ENCODE data around the gene EP400.

The EP400 gene

GRCh38 chr12:132123970-132124765, 174.4 kb downstream of the EP400 start:
- no peak for TF ChIP-seq MYC (IDR thresholded peaks at IDR 0.05; ENCODE audit: low read depth, low read length)
- TF ChIP-seq, protein P1, sequence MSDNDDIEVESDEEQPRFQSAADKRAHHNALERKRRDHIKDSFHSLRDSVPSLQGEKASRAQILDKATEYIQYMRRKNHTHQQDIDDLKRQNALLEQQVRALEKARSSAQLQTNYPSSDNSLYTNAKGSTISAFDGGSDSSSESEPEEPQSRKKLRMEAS (IDR thresholded peaks at IDR 0.05; ENCODE audit: low read depth, low read length), result no peak
- no peak for TF ChIP-seq POLR2A (IDR thresholded peaks at IDR 0.05; ENCODE audit: extremely low read depth, insufficient read length)
- TF ChIP-seq, protein P2, sequence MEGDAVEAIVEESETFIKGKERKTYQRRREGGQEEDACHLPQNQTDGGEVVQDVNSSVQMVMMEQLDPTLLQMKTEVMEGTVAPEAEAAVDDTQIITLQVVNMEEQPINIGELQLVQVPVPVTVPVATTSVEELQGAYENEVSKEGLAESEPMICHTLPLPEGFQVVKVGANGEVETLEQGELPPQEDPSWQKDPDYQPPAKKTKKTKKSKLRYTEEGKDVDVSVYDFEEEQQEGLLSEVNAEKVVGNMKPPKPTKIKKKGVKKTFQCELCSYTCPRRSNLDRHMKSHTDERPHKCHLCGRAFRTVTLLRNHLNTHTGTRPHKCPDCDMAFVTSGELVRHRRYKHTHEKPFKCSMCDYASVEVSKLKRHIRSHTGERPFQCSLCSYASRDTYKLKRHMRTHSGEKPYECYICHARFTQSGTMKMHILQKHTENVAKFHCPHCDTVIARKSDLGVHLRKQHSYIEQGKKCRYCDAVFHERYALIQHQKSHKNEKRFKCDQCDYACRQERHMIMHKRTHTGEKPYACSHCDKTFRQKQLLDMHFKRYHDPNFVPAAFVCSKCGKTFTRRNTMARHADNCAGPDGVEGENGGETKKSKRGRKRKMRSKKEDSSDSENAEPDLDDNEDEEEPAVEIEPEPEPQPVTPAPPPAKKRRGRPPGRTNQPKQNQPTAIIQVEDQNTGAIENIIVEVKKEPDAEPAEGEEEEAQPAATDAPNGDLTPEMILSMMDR (IDR thresholded peaks at IDR 0.05; ENCODE audit: low read depth, low read length), result no peak
- H3K4me3 ChIP-seq (ENCODE audit: low read depth, low read length), result no peak overlapping the region
- no peak for DNase-seq (ENCODE audit: low read depth)

DNA sequence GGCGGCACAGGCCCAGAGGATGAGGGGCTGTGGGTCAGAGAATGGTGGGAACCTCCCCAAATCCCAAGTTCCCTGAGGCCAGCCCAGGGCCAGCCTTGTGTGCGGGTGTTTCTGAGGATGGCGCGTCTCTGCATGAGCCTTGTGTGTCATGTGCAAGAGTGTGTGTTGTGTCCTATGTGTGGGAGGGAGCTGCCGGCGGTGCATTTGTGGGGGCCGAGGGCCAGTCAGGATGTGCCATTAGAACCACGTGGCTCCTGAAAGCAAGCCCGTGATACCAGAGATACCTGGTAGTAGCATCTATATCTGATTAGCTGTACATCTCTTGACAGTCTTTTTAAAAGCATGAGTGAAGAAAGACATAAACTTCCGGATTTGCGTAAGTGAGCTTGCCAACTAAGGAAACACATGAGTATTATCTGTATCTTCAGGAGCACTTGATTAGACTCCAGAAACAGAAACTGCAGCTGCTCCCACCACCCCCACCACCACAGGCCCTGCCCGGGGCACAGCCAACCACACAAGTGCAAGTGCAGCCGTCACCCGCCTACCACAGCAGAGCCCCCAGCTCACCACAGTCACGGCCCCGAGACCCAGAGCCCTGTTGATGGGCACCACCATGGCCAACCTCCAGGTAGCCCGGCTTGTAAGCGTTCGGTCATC, 175.2 kb downstream of the EP400 start:
- H3K4me3 ChIP-seq (ENCODE audit: low read depth, low read length), result no peak overlapping the region
- no peak for DNase-seq (ENCODE audit: low read depth)
- TF ChIP-seq POLR2A (IDR thresholded peaks at IDR 0.05; ENCODE audit: extremely low read depth, insufficient read length), result no peak
- TF ChIP-seq MYC (IDR thresholded peaks at IDR 0.05; ENCODE audit: low read depth, low read length), result no peak
- TF ChIP-seq, protein P2 (IDR thresholded peaks at IDR 0.05; ENCODE audit: low read depth, low read length), result no peak
- TF ChIP-seq, protein P1 (IDR thresholded peaks at IDR 0.05; ENCODE audit: low read depth, low read length), result no peak

DNA sequence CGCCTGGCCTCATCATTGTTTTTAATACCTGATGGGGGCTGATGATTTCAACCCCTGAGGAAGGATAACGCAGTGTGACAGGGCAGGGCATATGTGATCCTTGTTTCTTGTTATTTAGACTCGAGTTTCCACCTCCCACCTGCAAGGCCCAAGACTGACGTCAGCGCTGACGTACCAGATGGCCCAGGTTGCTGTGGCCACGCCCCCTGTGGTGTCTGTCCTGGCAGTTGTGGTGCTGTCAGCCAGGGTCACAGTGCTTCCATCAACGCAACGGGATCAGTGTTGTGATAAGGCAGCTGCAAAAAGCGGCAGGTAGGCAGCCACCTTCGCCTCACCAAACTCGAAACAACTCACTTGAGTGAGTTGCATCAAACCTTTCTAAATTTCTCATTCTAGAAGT, 176.0 kb downstream of the EP400 start:
- H3K4me3 ChIP-seq (ENCODE audit: low read depth, low read length), result no peak overlapping the region
- no peak for DNase-seq (ENCODE audit: low read depth)
- TF ChIP-seq MYC (IDR thresholded peaks at IDR 0.05; ENCODE audit: low read depth, low read length), result no peak
- TF ChIP-seq, protein P1 (IDR thresholded peaks at IDR 0.05; ENCODE audit: low read depth, low read length), result no peak
- no peak for TF ChIP-seq POLR2A (IDR thresholded peaks at IDR 0.05; ENCODE audit: extremely low read depth, insufficient read length)
- TF ChIP-seq, protein P2 (IDR thresholded peaks at IDR 0.05; ENCODE audit: low read depth, low read length), result no peak

- no peak for DNase-seq (ENCODE audit: low read depth)
- no peak for TF ChIP-seq MYC (IDR thresholded peaks at IDR 0.05; ENCODE audit: low read depth, low read length)
- TF ChIP-seq POLR2A (IDR thresholded peaks at IDR 0.05; ENCODE audit: extremely low read depth, insufficient read length), result no peak
- TF ChIP-seq, protein P1 (IDR thresholded peaks at IDR 0.05; ENCODE audit: low read depth, low read length), result no peak
- TF ChIP-seq, protein P2 (IDR thresholded peaks at IDR 0.05; ENCODE audit: low read depth, low read length), result no peak
- H3K4me3 ChIP-seq (ENCODE audit: low read depth, low read length), result no peak overlapping the region
Observed at GRCh38 chr12:132127041-132127440, 177.3 kb downstream of the EP400 start.

DNA sequence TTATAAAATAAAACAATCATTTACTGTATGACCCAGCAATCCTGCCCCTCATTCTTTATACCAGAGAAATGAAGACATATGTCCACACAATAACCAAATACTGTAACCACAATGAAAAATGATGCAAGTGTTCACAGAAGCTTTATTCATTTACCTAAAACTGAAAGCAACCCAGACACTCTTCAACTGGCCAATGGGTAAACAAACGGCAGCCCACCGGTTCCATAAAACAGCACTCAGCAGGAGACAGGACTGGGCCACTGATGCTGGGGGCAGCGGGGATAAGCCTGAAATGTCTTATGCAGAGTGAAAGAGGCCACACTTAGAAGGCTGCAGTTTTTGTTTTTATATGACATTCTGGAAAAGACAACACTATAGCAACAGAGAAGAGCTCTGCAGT, 179.3 kb downstream of the EP400 start:
- no peak overlapping the region for H3K4me3 ChIP-seq (ENCODE audit: low read depth, low read length)
- no peak for TF ChIP-seq MYC (IDR thresholded peaks at IDR 0.05; ENCODE audit: low read depth, low read length)
- DNase-seq (ENCODE audit: low read depth), result no peak

GRCh38 chr12:132130690-132131089, 180.9 kb downstream of the EP400 start:
- DNase-seq (ENCODE audit: low read depth), result no peak
- TF ChIP-seq MYC (IDR thresholded peaks at IDR 0.05; ENCODE audit: low read depth, low read length), result no peak
- TF ChIP-seq, protein P2 (IDR thresholded peaks at IDR 0.05; ENCODE audit: low read depth, low read length), result no peak
- TF ChIP-seq, protein P1 (IDR thresholded peaks at IDR 0.05; ENCODE audit: low read depth, low read length), result no peak
- H3K4me3 ChIP-seq (ENCODE audit: low read depth, low read length), result no peak overlapping the region

Data from NB4 (cell line).